ENCODE results near the gene SLC26A1. TPM values are rescaled to one million over a fixed set of nuclear protein-coding genes. Genes with fewer than 3 reads are reported as not detected.

The SLC26A1 gene
- polyA plus RNA-seq, 1 donor from 2014 or later, result 0.12 TPM

DNA sequence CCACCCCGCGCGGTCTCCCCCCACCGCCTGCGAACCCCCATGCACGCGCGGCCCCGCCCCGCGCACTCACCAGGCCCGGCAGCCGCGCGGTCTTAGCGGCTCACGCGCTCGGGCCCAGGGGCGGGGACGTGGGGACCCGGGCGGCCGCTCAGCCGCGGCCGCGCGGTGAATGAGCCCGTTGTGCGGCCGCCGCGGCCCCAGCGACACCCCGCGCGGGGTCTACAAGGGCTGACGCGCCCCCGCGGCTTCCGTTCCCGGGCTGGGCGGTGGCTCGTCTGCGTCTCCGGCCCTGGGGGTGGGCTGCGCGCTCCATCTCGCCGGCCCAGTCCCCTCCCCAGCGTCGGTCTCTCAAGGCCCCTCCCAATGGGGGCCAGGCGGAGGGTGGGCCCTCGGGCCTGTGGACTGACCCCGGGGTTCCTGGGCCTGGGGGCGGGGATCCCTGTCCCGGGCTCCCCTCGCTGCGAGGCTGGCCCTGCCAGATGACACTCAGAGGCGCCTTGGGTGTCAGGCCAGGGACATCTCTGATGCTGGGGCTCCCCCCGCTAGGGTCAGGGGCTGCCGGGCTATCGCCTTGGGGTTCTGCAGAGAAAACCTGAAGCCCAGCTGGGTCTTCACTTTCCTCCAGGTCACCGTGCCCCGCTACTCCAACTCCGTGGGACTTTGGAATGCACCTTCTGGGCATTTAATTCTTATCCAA lies 4.3 kb upstream of the SLC26A1 start:
- peak overlapping the region; percentile 38 for H3K9ac ChIP-seq (ENCODE audit: low read length)
- no peaks in the 10 kb centered on the region for H3K9me2 ChIP-seq (ENCODE audit: insufficient read depth, low read length)
- H4K20me1 ChIP-seq (ENCODE audit: insufficient read depth), result no peaks in the 10 kb centered on the region
- H3K4me2 ChIP-seq (ENCODE audit: low read length), result no peak overlapping the region
- no peak overlapping the region for H2AFZ ChIP-seq (ENCODE audit: low read depth, low read length)
- peaks cover 39% of the 10 kb centered on the region for H3K27me3 ChIP-seq (ENCODE audit: insufficient read depth, low read depth, low read length)
- no peaks in the 10 kb centered on the region for H3F3A ChIP-seq (ENCODE audit: insufficient read depth, low read length, poor library complexity, severe bottlenecking)
- no peak overlapping the region for H3K27ac ChIP-seq (ENCODE audit: low read length)
- H3K79me2 ChIP-seq (replicated peaks; ENCODE audit: insufficient read depth, low read length), result no peaks in the 10 kb centered on the region
- H3K4me3 ChIP-seq (ENCODE audit: low read length), result peak overlapping the region; percentile 59
- TF ChIP-seq EZH2 (IDR thresholded peaks at IDR 0.05; ENCODE audit: borderline replicate concordance, insufficient read depth, low read length, poor library complexity, severe bottlenecking), result no peak
- no peak for TF ChIP-seq EP300 (conservative IDR thresholded peaks at IDR 0.05; ENCODE audit: poor library complexity, severe bottlenecking)
- TF ChIP-seq MXI1 (conservative IDR thresholded peaks at IDR 0.05; ENCODE audit: poor library complexity, severe bottlenecking), result no peak
- TF ChIP-seq, protein P1, sequence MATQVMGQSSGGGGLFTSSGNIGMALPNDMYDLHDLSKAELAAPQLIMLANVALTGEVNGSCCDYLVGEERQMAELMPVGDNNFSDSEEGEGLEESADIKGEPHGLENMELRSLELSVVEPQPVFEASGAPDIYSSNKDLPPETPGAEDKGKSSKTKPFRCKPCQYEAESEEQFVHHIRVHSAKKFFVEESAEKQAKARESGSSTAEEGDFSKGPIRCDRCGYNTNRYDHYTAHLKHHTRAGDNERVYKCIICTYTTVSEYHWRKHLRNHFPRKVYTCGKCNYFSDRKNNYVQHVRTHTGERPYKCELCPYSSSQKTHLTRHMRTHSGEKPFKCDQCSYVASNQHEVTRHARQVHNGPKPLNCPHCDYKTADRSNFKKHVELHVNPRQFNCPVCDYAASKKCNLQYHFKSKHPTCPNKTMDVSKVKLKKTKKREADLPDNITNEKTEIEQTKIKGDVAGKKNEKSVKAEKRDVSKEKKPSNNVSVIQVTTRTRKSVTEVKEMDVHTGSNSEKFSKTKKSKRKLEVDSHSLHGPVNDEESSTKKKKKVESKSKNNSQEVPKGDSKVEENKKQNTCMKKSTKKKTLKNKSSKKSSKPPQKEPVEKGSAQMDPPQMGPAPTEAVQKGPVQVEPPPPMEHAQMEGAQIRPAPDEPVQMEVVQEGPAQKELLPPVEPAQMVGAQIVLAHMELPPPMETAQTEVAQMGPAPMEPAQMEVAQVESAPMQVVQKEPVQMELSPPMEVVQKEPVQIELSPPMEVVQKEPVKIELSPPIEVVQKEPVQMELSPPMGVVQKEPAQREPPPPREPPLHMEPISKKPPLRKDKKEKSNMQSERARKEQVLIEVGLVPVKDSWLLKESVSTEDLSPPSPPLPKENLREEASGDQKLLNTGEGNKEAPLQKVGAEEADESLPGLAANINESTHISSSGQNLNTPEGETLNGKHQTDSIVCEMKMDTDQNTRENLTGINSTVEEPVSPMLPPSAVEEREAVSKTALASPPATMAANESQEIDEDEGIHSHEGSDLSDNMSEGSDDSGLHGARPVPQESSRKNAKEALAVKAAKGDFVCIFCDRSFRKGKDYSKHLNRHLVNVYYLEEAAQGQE (IDR thresholded peaks at IDR 0.05; ENCODE audit: borderline replicate concordance), result no peak
- no peak for TF ChIP-seq POLR2AphosphoS5 (IDR thresholded peaks at IDR 0.05)
- TF ChIP-seq, protein P2, sequence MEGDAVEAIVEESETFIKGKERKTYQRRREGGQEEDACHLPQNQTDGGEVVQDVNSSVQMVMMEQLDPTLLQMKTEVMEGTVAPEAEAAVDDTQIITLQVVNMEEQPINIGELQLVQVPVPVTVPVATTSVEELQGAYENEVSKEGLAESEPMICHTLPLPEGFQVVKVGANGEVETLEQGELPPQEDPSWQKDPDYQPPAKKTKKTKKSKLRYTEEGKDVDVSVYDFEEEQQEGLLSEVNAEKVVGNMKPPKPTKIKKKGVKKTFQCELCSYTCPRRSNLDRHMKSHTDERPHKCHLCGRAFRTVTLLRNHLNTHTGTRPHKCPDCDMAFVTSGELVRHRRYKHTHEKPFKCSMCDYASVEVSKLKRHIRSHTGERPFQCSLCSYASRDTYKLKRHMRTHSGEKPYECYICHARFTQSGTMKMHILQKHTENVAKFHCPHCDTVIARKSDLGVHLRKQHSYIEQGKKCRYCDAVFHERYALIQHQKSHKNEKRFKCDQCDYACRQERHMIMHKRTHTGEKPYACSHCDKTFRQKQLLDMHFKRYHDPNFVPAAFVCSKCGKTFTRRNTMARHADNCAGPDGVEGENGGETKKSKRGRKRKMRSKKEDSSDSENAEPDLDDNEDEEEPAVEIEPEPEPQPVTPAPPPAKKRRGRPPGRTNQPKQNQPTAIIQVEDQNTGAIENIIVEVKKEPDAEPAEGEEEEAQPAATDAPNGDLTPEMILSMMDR (IDR thresholded peaks at IDR 0.05; ENCODE audit: poor library complexity, severe bottlenecking), result no peak
- no peak for TF ChIP-seq TAF1 (IDR thresholded peaks at IDR 0.05; ENCODE audit: low read depth)
- no peak for TF ChIP-seq RAD21 (conservative IDR thresholded peaks at IDR 0.05)
- no peak for TF ChIP-seq SMC3 (conservative IDR thresholded peaks at IDR 0.05; ENCODE audit: poor library complexity)
- peaks cover 4% of the 10 kb centered on the region for H3K9me3 ChIP-seq (ENCODE audit: low read length)
- H3K36me3 ChIP-seq (ENCODE audit: insufficient read depth, low read length), result no peaks in the 10 kb centered on the region

DNA sequence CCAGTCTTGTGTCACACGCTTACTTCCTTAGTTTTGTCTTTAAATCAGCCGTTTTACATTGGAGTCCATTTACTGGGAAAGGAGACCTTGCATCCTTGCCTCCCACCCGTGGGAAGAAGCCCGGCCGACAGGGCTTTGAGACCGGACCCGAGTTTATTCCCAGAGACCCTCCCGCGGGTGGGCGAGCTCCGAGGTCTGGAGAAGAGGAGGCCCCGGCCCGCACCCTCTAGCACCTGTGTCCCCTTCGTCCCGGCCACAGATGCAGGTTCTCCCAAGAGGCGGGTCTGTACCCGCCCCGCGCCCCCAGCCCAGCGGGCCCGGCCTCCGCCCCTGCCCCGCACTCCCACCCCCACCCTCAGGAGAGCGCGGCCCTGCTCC lies 3.8 kb upstream of the SLC26A1 start:
- H3K27ac ChIP-seq (ENCODE audit: low read length), result no peak overlapping the region
- peaks cover 34% of the 10 kb centered on the region for H3K27me3 ChIP-seq (ENCODE audit: insufficient read depth, low read depth, low read length)
- no peaks in the 10 kb centered on the region for H3K36me3 ChIP-seq (ENCODE audit: insufficient read depth, low read length)
- H3K79me2 ChIP-seq (replicated peaks; ENCODE audit: insufficient read depth, low read length), result no peaks in the 10 kb centered on the region
- H3K9me3 ChIP-seq (ENCODE audit: low read length), result peaks cover 4% of the 10 kb centered on the region
- no peaks in the 10 kb centered on the region for H4K20me1 ChIP-seq (ENCODE audit: insufficient read depth)
- no peak overlapping the region for H3K4me2 ChIP-seq (ENCODE audit: low read length)
- H2AFZ ChIP-seq (ENCODE audit: low read depth, low read length), result no peak overlapping the region
- H3K4me3 ChIP-seq (ENCODE audit: low read length), result peak overlapping the region; percentile 28
- TF ChIP-seq RAD21 (conservative IDR thresholded peaks at IDR 0.05), result no peak
- TF ChIP-seq EP300 (conservative IDR thresholded peaks at IDR 0.05; ENCODE audit: poor library complexity, severe bottlenecking), result no peak
- no peak for TF ChIP-seq EZH2 (IDR thresholded peaks at IDR 0.05; ENCODE audit: borderline replicate concordance, insufficient read depth, low read length, poor library complexity, severe bottlenecking)
- TF ChIP-seq, protein P2 (IDR thresholded peaks at IDR 0.05; ENCODE audit: poor library complexity, severe bottlenecking), result no peak
- TF ChIP-seq MXI1 (conservative IDR thresholded peaks at IDR 0.05; ENCODE audit: poor library complexity, severe bottlenecking), result no peak
- TF ChIP-seq, protein P1 (IDR thresholded peaks at IDR 0.05; ENCODE audit: borderline replicate concordance), result no peak
- no peak for TF ChIP-seq SMC3 (conservative IDR thresholded peaks at IDR 0.05; ENCODE audit: poor library complexity)
- no peak for TF ChIP-seq POLR2AphosphoS5 (IDR thresholded peaks at IDR 0.05)
- no peak for TF ChIP-seq TAF1 (IDR thresholded peaks at IDR 0.05; ENCODE audit: low read depth)
- H3F3A ChIP-seq (ENCODE audit: insufficient read depth, low read length, poor library complexity, severe bottlenecking), result no peaks in the 10 kb centered on the region
- no peaks in the 10 kb centered on the region for H3K9me2 ChIP-seq (ENCODE audit: insufficient read depth, low read length)
- peak overlapping the region; percentile 20 for H3K9ac ChIP-seq (ENCODE audit: low read length)

All from neural cell (in vitro differentiated cells).